HG03108 (cell line): ENCODE measurements around the gene MSL3.

ENCODE experiments used
- ATAC-seq: cut with Tn5 transposase; IDR thresholded peaks from one replicate; pipeline ENCODE4 v1.9.1; 2021; ENCODE audit warnings: moderate library complexity; ENCODE audit not compliant: unreplicated experiment

The MSL3 gene

DNA sequence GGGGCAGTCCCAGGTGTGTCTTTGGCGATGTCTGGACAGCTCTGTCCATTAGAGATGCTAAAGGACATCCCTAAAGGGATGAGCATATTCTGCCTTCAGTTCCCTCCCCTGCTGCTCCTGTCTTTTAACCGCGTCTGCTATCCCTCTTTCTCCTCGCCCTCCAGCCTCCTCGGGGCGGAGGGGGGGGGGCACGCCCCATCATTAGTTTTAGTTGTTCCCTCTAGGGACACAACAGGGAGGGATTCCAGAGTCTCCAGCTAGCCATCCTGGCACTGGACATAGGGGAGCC, 1.1 kb downstream of the MSL3 start:
- ATAC-seq, result no peak

DNA sequence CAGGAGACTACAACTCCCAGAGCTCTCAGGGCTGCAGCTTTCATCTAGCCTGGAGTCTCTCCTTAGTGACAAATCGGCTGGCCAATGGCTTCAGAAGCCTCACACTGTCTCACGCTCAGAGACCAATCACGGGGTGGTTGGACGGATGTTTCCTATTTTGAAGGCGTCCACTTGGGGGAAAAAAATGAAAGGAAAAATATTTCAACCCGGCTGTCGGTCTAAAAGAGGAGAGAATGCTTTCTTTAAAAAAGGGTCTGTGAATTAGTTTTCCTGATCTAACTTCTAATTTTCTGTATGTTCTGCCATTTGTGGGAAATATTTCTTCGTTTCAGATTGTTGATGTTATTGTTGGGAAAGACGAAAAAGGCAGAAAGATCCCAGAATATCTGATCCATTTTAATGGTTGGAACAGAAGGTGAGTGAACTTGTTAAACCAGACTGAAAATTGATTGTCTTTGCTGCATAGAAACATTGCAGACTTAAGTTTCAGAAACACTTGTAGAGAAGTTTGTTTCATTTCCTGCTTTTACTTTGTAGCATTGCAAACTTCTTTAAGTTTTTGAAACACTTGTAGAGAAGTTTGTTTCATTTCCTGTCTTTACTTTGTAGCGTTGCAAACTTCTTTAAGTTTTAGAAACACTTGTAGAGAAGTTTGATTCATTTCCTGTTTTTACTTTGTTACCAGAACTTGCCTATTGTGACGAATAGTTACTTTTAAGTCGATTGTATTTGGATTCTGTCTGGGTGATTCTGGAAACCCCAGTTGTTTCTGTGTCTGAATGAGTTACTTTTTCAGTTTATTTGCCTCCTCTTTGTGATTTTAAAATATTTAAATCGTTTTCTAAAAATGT, 1.6 kb downstream of the MSL3 start:
- peak; percentile 71 for ATAC-seq

DNA sequence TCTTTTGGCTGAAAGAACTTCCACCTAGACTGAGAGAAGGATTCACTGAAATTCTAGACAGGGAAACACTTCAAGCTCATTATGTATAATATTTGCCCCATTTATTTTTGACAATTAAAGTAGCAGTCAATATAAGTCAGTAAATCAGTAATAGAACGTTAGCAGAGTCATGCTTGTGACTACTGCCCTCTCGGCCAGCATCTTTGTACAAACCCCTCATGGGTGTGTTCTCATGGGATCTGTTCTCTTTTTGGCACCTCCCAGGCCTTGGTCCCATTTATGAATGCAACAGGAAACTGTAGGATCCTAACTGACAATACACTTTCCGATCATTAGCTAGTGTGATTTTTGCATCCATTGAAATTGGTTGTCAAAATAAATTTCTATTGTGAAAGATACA, 2.9 kb downstream of the MSL3 start:
- ATAC-seq, result no peak

DNA sequence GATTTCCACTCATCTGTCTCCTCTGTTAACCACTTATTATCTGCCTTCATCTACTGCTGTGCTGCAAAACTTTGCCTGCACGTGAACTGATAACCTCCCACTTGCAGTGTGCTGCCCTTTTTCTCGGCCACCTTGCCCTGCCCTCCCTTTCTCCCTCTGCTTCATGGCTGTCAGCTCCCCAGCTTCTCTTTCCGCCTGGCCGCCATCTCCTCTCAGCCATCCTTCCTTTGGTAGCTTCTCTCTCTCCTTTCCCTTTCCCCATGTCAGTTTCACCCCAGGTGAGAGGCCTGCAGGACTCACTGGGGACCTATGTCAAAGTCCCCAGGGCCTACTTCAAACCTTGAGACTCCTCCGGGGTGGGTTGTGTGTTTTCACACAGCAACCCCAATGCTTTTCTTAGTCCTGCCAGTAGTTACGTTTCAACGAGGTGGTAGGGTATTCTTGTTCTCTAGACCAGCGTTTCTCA, 6.6 kb downstream of the MSL3 start:
- peak; percentile 35 for ATAC-seq

- ATAC-seq, result no peak
These were observed 7.4 kb downstream of the MSL3 start for GRCh38 chrX:11765449-11765848.

- ATAC-seq, result no peak
These were observed 8.4 kb downstream of the MSL3 start for GRCh38 chrX:11766487-11766886.

GRCh38 chrX:11768039-11768438, 10.0 kb downstream of the MSL3 start:
- ATAC-seq, result peak; percentile 48

DNA sequence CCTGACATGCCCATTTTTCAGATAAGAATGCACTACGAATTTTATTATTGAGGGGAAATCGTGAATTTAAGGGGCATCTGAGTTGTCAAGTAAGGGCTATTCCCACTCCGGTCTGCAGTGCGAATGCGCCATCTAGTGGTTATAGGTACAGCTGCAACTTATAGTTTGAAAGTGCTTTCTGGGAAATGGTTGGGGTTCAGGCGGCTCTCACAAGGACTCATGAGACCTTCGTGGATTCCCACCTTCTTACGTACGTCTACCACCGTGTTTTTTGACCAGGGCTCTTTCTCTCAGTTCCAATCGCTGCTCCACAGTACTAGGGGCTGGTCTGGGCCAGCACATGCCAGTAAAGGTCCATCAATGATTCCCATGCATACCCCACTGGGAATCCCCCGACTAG, 12.3 kb downstream of the MSL3 start:
- ATAC-seq, result peak; percentile 59

GRCh38 chrX:11778230-11778629, 20.2 kb downstream of the MSL3 start:
- ATAC-seq, result no peak

DNA sequence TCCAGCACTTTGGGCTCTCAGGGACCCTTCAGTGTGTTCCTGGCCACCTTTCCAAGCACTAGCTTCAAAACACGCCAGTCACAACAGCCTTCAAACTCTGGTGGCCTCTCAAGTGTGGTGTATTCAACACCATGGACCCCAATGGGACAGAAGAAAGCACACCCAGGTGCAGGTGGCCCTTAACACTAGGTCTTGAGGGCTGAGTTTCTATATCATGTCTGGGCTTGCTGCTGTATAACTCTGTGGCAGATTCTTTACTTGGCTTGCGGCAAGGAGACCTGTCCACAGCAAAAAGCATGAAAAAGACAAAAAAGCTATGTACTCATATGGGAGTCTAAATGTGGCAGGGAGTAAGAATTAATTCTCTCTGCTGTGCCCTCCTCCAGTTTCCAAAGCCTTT, 23.1 kb downstream of the MSL3 start:
- ATAC-seq, result no peak

DNA sequence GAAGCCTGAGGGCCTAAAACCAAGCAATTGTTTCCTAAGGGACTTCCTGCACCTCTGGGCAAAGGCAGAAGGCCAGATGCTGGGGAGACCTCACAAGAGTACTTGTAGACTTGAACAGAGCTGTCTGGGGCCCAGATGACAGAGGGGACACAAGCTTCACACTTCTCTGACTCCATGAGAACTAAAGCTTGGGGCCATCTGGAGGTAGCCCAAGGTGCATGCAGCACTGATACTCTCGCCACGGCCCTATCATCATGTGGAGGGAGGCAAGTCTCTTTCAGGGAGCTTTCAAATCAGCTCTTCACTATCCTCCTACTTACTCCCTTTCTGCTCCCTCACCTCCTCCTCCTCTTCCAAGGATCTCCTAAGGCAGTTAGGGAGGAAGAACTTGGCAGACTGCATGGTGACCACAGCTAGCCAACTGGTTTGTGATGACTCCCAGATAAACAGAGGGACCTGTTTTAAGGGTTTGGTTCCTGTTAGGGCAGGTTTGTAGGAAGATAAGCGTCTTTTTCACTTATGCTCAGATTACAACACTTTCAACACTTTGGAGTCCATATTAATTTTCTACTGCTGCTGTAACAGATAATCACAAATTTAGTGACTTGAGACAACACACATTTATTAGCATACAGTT, 23.8 kb downstream of the MSL3 start:
- no peak for ATAC-seq

GRCh38 chrX:11784543-11784942, 26.5 kb downstream of the MSL3 start:
- no peak for ATAC-seq

- ATAC-seq, result no peak
These were observed 28.8 kb downstream of the MSL3 start for GRCh38 chrX:11786862-11787261.

- ATAC-seq, result no peak
These were observed 29.5 kb downstream of the MSL3 start for GRCh38 chrX:11787564-11787963.

DNA sequence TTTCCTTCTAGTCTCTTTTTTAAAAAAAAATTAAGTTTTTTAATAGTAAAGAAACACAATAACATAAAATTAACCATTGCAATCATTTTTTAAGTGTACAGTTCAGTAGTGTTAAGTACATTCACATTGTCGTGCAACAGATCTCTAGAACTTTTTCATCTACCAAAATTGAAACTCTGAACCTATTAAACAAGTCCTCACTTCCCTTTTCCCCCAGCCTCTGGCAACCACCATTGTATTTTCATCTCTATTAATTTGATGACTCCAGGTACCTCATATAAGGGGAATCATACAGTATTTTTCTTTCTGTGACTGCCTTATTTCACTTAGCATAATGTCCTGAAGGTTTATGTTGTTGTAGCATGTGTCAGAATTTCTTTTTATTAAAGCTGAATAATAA, 31.8 kb downstream of the MSL3 start:
- ATAC-seq, result no peak

DNA sequence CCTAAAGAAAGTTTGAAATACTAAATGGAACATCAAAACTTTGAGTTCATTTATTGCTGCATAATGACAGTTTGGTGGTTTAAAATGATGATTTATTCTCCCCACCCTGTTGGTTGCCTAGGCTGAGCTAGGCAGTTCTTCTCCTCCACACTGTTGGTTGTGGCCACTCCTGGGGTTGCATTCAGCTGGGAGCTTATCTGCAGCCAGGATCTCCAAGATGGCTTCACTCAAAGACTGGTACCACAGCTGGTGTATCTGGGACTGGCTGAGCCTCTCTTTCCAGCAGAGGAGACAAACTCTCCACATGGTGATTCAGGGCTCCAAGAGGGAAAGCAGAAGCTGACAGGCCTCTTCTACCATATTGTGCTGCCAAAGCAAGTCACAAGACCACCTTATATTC, 33.1 kb downstream of the MSL3 start:
- no peak for ATAC-seq

GRCh38 chrX:11791537-11791936, 33.5 kb downstream of the MSL3 start:
- no peak for ATAC-seq

DNA sequence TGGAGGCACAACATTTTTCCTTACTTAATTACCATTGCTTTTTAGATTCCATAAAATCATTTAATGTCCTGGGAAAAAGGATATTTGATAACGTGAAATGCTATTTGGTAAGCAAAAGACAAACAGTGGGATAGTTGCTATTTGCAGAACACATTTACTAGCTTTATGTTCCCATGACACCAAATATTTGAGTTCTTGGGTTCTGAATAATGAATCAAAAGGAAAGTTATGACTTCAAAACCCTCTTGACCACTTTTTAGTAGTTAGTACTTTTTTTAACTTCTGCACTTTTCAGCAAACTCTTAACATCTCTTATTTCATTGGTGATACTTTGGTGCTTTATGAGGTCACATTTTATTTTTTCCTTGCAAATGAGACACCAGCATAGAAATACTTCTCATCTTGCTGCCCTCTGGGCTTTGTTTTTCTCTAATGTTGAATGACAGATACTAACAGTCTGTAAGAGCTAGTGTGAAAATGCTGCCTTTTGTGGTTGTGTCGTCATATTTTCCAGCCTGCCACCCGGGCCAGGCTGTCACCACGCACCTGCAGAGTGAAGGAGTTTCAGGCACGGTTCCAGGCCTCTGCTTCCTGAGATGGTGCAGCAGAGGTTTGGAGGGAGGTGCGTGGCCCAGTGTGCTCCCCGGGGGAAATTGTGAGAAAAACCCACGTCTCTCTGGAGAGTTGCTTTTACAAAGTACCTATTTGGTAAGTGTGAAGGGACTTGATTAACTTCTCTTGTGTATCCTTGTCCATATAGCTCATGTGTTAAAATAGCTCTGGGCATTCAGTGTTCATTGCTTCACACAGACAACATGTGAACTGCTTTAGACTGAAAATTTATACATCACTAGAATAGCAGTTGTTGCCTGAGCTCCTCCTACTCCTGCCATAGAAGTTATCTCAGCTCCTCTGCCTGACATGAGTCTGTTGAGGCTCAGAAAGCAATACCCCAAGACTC, 34.7 kb downstream of the MSL3 start:
- ATAC-seq, result peak; percentile 85

- ATAC-seq, result no peak
These were observed 35.7 kb downstream of the MSL3 start for GRCh38 chrX:11793734-11794133.

DNA sequence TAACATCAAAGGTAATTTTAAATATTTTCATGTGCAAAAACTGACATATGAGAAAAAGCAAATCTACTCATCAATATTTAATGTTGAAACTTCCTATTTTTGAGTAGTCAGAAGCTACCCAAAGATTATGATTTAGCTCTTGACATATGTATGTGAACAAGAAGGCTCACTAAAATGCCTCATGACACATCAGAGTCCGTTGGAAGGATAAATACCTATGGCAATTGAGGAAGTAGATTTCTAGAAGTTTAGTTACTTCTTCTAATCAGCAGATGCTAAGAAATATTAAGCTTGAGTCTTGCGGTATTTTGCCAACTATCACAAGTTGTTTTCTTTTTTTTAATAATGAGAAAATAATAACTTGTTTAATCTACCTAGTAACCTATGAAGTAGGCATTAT, 55.3 kb downstream of the MSL3 start:
- ATAC-seq, result no peak
